MM.1S (cell line): ENCODE measurements around the gene GAS7.
"Not testable (repeated sequence)": the region's sequence is repeated elsewhere in the genome, so short reads cannot be mapped to it uniquely, and the experiment has no call there.

Experiments
- DNase-seq: peaks from one replicate; pipeline ENCODE4 v3.0.0-alpha.2; 2015
- H2AFZ ChIP-seq: fragments of 300-600 bp; sonication (generic); 2 replicates; pipeline ENCODE4 v1.6.0; 2016; ENCODE audit warnings: antibody characterized with exemption, low read length
- H3F3A ChIP-seq: fragments of 300-600 bp; sonication (generic); 2 replicates; pipeline ENCODE4 v1.6.1; 2016; ENCODE audit warnings: mild to moderate bottlenecking, antibody characterized with exemption, low read length, moderate library complexity, mixed read lengths; ENCODE audit not compliant: insufficient read depth
- H3K27ac ChIP-seq: fragments of 300-600 bp; sonication (generic); 2 replicates; pipeline ENCODE4 v1.5.1; 2016; ENCODE audit warnings: mild to moderate bottlenecking, low read length
- H3K27me3 ChIP-seq: fragments of 300-600 bp; sonication (generic); replicated peaks from 2 replicates; pipeline ENCODE4 v1.6.0; 2016; ENCODE audit warnings: low read length; ENCODE audit not compliant: insufficient read depth
- H3K36me3 ChIP-seq: fragments of 300-600 bp; sonication (generic); replicated peaks from 2 replicates; pipeline ENCODE4 v1.6.1; 2016; ENCODE audit warnings: mild to moderate bottlenecking, low read length, mixed read lengths; ENCODE audit not compliant: insufficient read depth
- H3K4me1 ChIP-seq: fragments of 300-600 bp; sonication (generic); 2 replicates; pipeline ENCODE4 v1.6.1; 2016; ENCODE audit warnings: low read length, mixed read lengths
- H3K4me2 ChIP-seq: fragments of 300-600 bp; sonication (generic); 2 replicates; pipeline ENCODE4 v1.6.0; 2016; ENCODE audit warnings: low read depth, low read length
- H3K4me3 ChIP-seq: fragments of 300-600 bp; sonication (generic); 2 replicates; pipeline ENCODE4 v1.5.1; 2016; ENCODE audit warnings: low read length, mixed read lengths
- H3K79me2 ChIP-seq: fragments of 300-600 bp; sonication (generic); 2 replicates; pipeline ENCODE4 v1.6.1; 2016; ENCODE audit warnings: mixed run types, low read length, mixed read lengths
- H3K9ac ChIP-seq: fragments of 300-600 bp; sonication (generic); 2 replicates; pipeline ENCODE4 v1.6.1; 2016; ENCODE audit warnings: low read length, mixed read lengths
- H3K9me2 ChIP-seq: fragments of 300-600 bp; sonication (generic); replicated peaks from 2 replicates; pipeline ENCODE4 v1.6.1; 2016; ENCODE audit warnings: mild to moderate bottlenecking, low read length, mixed read lengths; ENCODE audit not compliant: insufficient read depth
- H3K9me3 ChIP-seq: fragments of 300-600 bp; sonication (generic); replicated peaks from 2 replicates; pipeline ENCODE4 v1.6.1; 2016; ENCODE audit warnings: mild to moderate bottlenecking, low read length, mixed read lengths; ENCODE audit not compliant: insufficient read depth
- H4K20me1 ChIP-seq: fragments of 300-600 bp; sonication (generic); 2 replicates; pipeline ENCODE4 v1.6.1; 2016; ENCODE audit warnings: mild to moderate bottlenecking, low read length, moderate library complexity, mixed read lengths; ENCODE audit not compliant: insufficient read depth
- EZH2 ChIP-seq: fragments of 300-600 bp; sonication (generic); optimal IDR thresholded peaks from 2 replicates; pipeline ENCODE3; 2017; ENCODE audit warnings: low read depth, mild to moderate bottlenecking, antibody characterized with exemption, low read length, mixed read lengths
- EZH2phosphoT487 ChIP-seq: fragments of 300-600 bp; sonication (generic); IDR thresholded peaks from 2 replicates; pipeline ENCODE4 v1.6.1; 2018; ENCODE audit warnings: antibody characterized with exemption, low read length
- TF ChIP-seq, protein P1 (sequence below): fragments of 300-600 bp; sonication (generic); IDR thresholded peaks from 2 replicates; pipeline ENCODE4 v1.5.1; 2016; ENCODE audit warnings: antibody characterized with exemption, low read length, mixed read lengths

GAS7 gene

DNA sequence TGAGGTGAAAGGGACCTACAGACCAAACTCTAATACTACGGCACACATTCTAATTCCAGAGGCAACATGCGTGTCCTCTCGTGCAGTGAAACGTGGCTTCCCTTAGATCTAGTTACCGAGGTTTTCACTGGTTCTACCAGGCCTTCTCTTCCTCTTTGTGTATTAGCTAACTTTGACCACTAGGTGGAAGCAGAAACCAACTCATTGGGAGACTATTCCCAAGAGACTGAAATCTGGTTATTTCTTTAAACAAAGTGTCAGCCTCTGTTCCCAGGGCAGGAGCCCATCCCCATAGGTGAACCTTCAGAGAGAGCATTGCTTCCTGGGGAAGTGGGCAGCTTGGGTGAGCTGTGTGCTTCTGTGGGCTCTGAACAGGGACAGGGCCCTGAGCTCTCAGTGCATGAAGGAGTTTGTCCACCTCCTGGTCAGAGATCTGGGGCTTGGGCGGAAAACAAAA, 273.6 kb downstream of the GAS7 start:
- no peak overlapping the region for H3K4me3 ChIP-seq
- H4K20me1 ChIP-seq = no peaks in the 10 kb centered on the region
- H3K4me2 ChIP-seq = no peak overlapping the region
- H3F3A ChIP-seq = no peaks in the 10 kb centered on the region
- peak; percentile 45 for DNase-seq
- H3K36me3 ChIP-seq = no peaks in the 10 kb centered on the region
- no peaks in the 10 kb centered on the region for H3K4me1 ChIP-seq
- H3K9me3 ChIP-seq = no peaks in the 10 kb centered on the region
- no peaks in the 10 kb centered on the region for H3K9me2 ChIP-seq
- TF ChIP-seq, protein P1, sequence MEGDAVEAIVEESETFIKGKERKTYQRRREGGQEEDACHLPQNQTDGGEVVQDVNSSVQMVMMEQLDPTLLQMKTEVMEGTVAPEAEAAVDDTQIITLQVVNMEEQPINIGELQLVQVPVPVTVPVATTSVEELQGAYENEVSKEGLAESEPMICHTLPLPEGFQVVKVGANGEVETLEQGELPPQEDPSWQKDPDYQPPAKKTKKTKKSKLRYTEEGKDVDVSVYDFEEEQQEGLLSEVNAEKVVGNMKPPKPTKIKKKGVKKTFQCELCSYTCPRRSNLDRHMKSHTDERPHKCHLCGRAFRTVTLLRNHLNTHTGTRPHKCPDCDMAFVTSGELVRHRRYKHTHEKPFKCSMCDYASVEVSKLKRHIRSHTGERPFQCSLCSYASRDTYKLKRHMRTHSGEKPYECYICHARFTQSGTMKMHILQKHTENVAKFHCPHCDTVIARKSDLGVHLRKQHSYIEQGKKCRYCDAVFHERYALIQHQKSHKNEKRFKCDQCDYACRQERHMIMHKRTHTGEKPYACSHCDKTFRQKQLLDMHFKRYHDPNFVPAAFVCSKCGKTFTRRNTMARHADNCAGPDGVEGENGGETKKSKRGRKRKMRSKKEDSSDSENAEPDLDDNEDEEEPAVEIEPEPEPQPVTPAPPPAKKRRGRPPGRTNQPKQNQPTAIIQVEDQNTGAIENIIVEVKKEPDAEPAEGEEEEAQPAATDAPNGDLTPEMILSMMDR = peak; percentile 76
- no peak for TF ChIP-seq EZH2phosphoT487
- no peak overlapping the region for H2AFZ ChIP-seq
- H3K9ac ChIP-seq = no peak overlapping the region
- no peak overlapping the region for H3K27ac ChIP-seq
- peaks cover 1% of the 10 kb centered on the region; the same call in 1 of the 2 replicates for H3K27me3 ChIP-seq
- H3K79me2 ChIP-seq = no peaks in the 10 kb centered on the region

DNA sequence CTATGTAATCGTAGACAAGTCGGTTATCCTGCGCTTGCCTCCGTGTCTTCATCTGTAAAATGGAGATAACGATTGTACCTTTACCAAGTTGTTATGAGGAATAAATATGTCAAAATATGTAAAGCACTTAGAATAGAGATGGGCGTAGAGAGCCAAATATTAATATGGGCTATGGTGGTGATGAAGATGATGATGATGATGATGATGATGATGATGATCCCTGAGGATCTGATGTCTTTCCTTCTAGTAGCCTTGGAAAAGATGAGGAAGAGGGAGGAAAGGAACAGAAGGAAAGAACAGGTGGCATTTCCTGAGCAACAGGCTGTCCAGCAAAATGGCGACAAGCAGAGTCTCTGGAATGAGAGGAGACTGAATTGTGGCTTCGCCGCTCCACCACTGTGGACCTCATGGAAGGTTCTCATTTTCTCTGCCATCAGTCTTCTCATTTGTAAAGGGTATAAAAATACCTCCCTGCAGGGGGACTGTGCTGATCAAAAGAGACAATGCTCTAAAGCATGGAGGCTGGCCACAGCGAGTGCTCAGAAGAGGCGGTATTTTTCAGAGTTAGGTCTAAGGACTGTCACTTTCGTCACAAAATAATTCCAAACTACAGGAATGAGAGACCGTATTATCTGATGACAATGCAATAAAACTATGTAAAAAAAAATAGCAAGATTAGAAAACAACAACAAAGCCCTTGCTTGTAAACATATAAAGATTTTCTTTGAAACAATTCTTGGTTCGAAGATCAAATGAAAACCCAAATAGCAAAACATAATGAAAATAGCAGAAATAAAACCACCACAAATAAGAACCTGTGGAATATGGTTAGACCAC, 276.2 kb downstream of the GAS7 start:
- Histone ChIP-seq H3K9me2 (no peaks in the 10 kb centered on the region), H3K4me3 (no peak overlapping the region), H3K4me2 (no peak overlapping the region), H3K79me2 (no peaks in the 10 kb centered on the region), H4K20me1 (no peaks in the 10 kb centered on the region), H3K9ac (no peak overlapping the region), H2AFZ (no peak overlapping the region), H3K9me3 (no peaks in the 10 kb centered on the region), H3K27me3 (no peaks in the 10 kb centered on the region; the same call in 1 of the 2 replicates), H3K27ac (no peak overlapping the region), H3K4me1 (no peaks in the 10 kb centered on the region), H3K36me3 (no peaks in the 10 kb centered on the region), H3F3A (no peaks in the 10 kb centered on the region)
- TF ChIP-seq EZH2 (no peak), EZH2phosphoT487 (no peak)
- TF ChIP-seq, protein P1 = no peak
- no peak for DNase-seq

DNA sequence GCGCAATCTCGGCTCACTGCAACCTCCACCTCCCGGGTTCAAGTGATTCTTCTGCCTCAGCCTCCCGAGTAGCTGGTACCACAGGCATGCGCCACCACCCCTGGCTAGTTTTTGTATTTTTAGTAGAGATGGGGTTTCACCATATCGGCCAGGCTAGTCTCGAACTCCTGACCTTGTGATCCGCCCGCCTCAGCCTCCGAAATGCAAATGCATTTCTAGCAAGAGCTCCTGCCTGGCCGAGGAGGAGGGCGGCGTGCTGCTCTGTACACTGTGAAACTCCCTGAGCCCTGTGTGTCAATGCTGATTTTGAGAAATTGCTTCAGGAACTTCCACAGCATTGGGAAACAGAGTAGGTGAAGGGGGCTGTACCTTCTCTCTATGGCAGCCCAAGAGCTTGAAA, 277.2 kb downstream of the GAS7 start:
- H2AFZ ChIP-seq, DNase-seq, H3K9me2 ChIP-seq, H3K79me2 ChIP-seq, H3K36me3 ChIP-seq, H3K9me3 ChIP-seq, H3K4me3 ChIP-seq, H3K4me1 ChIP-seq, H3F3A ChIP-seq, H3K27me3 ChIP-seq, H3K9ac ChIP-seq, H4K20me1 ChIP-seq, H3K4me2 ChIP-seq, H3K27ac ChIP-seq: not testable (repeated sequence)

DNA sequence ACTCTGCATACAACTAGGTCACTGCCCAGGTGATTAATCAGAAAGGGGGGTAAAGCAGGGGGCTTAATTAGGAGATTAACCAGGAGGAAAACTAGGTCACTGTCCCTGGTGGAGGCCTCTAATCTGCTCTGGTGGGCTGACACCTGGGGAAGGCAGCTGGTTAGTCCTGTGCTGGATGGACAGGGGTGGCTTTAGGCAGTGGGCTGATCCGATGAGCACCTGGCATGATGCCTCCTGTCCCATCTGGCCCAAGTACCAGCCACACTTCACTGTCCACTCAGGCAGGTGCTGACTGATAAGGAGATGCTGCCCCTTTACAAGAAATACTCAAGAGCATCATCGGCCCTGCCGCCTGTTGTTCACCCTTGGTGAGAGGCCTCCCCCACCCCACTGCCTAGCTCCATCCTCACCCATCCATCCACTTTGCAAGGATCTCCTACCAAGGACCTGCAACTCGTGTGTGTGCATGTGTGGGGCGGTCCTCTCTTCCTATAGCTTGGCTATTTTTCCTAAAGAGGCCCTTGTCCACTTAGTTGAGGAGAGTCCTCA, 279.5 kb downstream of the GAS7 start:
- H3F3A ChIP-seq = no peaks in the 10 kb centered on the region
- H3K9me2 ChIP-seq = no peaks in the 10 kb centered on the region
- H3K9me3 ChIP-seq = no peaks in the 10 kb centered on the region
- H3K4me3 ChIP-seq = no peak overlapping the region
- no peak overlapping the region for H3K27ac ChIP-seq
- no peak overlapping the region for H3K4me2 ChIP-seq
- no peaks in the 10 kb centered on the region for H3K36me3 ChIP-seq
- H3K79me2 ChIP-seq = no peaks in the 10 kb centered on the region
- no peak for DNase-seq
- no peaks in the 10 kb centered on the region; the same call in 1 of the 2 replicates for H3K27me3 ChIP-seq
- H2AFZ ChIP-seq = no peak overlapping the region
- no peak for TF ChIP-seq EZH2phosphoT487
- TF ChIP-seq, protein P1 = no peak
- no peak for TF ChIP-seq EZH2
- H3K9ac ChIP-seq = no peak overlapping the region
- H3K4me1 ChIP-seq = no peaks in the 10 kb centered on the region
- H4K20me1 ChIP-seq = no peaks in the 10 kb centered on the region
